Measurements from ENCODE around the gene TGM2. TPM values are rescaled to one million over a fixed set of nuclear protein-coding genes. Genes with fewer than 3 reads are reported as not detected.

Gene TGM2
- total RNA-seq, 4 donors from 2014 or later: 2.8 to 33.2 (median 11.5) TPM

GRCh38 chr20:38170219-38170825, 5.3 kb upstream of the TGM2 start:
- WGBS, 2 donors: 48 to 65% methylated on average over 6 to 7 of the region's 8 CpGs
- Histone ChIP-seq H3K27ac (peak overlapping the region in 3 of 4 donors; percentile 28 to 87 (median 52)), H3K4me3 (no peak overlapping the region), H3K4me1 (peaks cover 16 to 73% (median 35%) of the 10 kb centered on the region in 3 donors), H3K9me3 (no peaks in the 10 kb centered on the region), H3K36me3 (no peaks in the 10 kb centered on the region), H3K27me3 (no peaks in the 10 kb centered on the region)
- intact Hi-C loops (cut with DNase I): no loop called here
- DNase-seq: no peak
- no peak for TF ChIP-seq CTCF (IDR thresholded peaks at IDR 0.05)

- Histone ChIP-seq H3K4me1 (peaks cover 21 to 79% (median 40%) of the 10 kb centered on the region in 3 donors), H3K27ac (peak overlapping the region in 2 of 4 donors; percentile 46 to 87), H3K36me3 (no peaks in the 10 kb centered on the region), H3K4me3 (no peak overlapping the region), H3K27me3 (no peaks in the 10 kb centered on the region), H3K9me3 (no peaks in the 10 kb centered on the region)
- no peak for DNase-seq
- intact Hi-C loops (cut with DNase I): loop anchor here (10.0 kb wide), 1 partner anchor 95 kb away; no protein-coding TSS in a partner anchor
- no peak for TF ChIP-seq POLR2A (IDR thresholded peaks at IDR 0.05)
- TF ChIP-seq CTCF (IDR thresholded peaks at IDR 0.05): no peak
- 87 to 90% methylated on average over 6 of the region's 6 CpGs for WGBS, 2 donors
Measured at GRCh38 chr20:38169636-38170193, 4.6 kb upstream of the TGM2 start.

GRCh38 chr20:38168791-38169589, 3.9 kb upstream of the TGM2 start:
- H3K36me3 ChIP-seq: no peaks in the 10 kb centered on the region
- H3K27ac ChIP-seq: peak overlapping the region; percentile 11 to 87 (median 60)
- H3K4me3 ChIP-seq: no peak overlapping the region
- 56 to 73% methylated on average over 4 of the region's 8 CpGs for WGBS, 2 donors
- no peaks in the 10 kb centered on the region for H3K27me3 ChIP-seq
- H3K9me3 ChIP-seq: no peaks in the 10 kb centered on the region
- H3K4me1 ChIP-seq: peaks cover 21 to 86% (median 41%) of the 10 kb centered on the region in 3 donors
- DNase-seq: no peak
- intact Hi-C loops (cut with DNase I): loop anchor here (10.0 kb wide), 1 partner anchor 94 kb away; no protein-coding TSS in a partner anchor
- TF ChIP-seq CTCF (IDR thresholded peaks at IDR 0.05): no peak
- no peak for TF ChIP-seq POLR2A (IDR thresholded peaks at IDR 0.05)

- Histone ChIP-seq H3K27ac (peak overlapping the region; percentile 11 to 87 (median 60)), H3K9me3 (no peaks in the 10 kb centered on the region), H3K4me3 (no peak overlapping the region), H3K27me3 (no peaks in the 10 kb centered on the region), H3K36me3 (no peaks in the 10 kb centered on the region), H3K4me1 (peaks cover 21 to 85% (median 33%) of the 10 kb centered on the region in 3 donors)
- TF ChIP-seq CTCF (IDR thresholded peaks at IDR 0.05): no peak
- TF ChIP-seq POLR2A (IDR thresholded peaks at IDR 0.05): no peak
- intact Hi-C loops (cut with DNase I): loop anchor here (10.0 kb wide), 1 partner anchor 93 kb away; no protein-coding TSS in a partner anchor
- WGBS, 2 donors: 59 to 83% methylated on average over 1 to 5 of the region's 7 CpGs
- DNase-seq: no peak
Measured at GRCh38 chr20:38167851-38168760, 3.0 kb upstream of the TGM2 start.

All from esophagus squamous epithelium (tissue), 5 donors.